HG03520 (cell line): Measurements from ENCODE around the gene VPS39.

ENCODE experiments used
- ATAC-seq: cut with Tn5 transposase; IDR thresholded peaks from one replicate; pipeline ENCODE4 v1.9.1; 2021; ENCODE audit warnings: mild to moderate bottlenecking, moderate library complexity; ENCODE audit not compliant: unreplicated experiment

Gene VPS39

DNA sequence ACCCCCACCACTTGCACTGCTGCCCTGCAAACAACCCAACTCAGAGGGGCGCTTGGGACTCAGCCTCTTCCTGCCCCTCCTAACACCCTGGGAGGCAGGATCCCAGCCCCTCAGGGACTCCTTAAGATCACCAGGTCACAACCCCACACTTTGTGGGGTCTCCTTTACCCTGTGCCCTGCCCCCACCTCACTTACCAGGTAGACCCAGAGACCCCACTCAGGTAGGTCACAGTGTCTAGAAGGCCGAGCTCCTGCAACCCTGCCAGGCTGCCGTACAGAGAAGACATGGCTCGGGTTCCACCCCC lies 60.7 kb downstream of the VPS39 start:
- ATAC-seq = no peak

DNA sequence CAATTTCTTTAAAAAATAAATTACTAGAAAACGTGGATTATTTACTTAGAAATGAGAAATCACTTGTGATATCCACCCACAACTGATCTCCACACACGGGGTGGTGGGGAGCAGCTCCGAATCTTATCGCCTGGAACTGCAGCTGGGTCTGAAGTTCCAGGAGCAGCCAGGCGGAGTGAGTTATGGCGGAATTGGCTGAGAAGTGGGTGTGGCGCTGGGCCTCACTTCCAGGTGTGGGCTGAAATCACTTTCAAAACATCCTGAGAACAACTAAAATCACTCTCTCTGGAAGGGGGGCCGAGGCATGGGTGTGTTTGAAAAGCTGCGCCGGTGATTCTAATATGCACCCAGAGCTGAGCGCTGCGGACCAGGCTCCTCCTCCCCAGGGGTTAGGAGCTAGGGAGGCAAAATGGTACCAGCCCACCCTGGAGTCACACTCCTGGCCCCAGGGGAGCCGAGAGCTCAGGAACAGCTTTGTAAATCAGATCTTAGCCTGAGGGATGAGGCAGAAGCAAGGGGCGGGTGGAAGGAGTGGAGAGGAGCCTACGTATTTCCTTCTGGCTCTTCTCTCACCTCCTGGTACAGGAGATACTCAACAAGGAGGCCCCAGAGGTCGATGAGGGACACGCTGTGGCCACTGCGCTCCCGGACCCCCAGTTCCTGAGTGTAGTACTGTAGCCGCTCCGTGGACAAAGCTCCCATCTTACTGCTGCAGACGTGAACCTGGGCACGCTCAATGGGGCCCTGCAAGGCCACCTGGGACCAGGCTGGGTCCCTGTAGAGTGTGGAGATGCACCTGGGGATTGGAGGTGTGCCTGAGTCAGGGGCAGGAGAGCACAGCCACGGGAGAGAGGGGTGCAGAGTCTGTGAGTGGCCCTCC lies 61.3 kb downstream of the VPS39 start:
- ATAC-seq = no peak

DNA sequence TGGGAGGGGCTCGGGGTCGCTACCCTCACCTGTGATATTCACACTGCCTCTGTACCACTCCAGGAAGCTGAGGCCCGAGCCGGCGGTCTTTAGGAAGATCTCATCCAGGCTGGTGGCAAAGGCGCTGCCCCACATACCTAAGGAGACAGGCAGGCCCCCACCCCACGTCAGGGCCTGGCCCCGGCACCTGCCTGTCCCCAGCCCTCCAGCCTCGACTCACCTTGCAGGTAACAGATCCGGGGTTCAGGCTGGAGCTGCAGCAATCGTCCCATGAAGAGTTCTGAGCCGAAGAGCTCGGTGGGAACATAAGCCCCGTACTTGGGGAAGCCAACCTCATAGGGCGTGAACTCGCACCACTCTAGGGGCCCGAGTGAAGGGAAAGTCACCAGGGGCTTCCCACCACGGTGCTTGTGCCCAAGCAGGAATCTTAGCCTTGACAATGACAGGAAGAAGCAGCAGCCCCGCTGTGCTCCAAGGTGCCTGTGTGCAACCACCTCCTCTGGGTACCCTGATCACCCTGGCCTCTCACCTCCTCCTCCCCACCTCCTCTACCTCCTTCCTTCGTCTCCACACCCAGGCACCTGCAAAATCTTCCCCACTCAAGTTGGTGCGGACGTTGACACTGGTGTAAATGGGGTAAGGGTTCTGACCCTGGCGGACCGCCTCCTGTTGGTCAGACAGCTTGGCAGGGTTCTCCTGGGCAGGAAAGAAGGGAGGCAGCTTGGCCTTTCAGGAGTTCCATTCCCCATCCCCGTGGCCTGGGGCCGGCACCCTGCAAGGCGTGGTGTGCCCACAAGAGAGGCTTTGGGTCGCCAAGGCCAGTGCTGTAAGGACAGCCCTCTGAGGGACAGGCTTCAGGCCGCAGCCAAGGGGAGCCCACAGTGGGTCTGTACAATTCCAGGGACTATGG lies 62.3 kb downstream of the VPS39 start:
- no peak for ATAC-seq

DNA sequence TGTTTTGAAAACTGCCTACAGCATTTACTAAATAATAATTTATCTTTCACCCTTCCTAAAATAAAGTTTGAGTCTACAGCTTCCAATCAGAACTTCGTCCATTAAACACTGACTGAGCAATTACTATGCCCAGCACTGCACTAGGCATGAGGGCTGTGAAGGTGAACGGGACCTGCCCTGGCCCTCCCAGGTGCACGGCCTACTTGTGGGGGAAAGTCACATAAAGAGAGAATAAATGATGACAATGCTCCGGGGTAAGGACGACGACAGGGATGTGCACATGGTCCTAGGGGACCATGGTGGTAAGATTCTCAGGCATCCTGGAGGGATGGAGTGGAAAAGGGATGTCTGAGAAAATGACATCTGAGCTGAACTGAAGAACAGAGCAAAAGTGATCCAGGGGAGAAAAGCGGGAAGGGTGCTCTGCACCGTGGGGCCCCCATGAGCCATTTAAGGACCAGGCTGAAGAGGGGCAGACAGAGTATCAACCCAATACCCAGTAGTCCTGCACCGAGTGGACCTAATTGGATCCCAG lies 63.2 kb downstream of the VPS39 start:
- no peak for ATAC-seq

DNA sequence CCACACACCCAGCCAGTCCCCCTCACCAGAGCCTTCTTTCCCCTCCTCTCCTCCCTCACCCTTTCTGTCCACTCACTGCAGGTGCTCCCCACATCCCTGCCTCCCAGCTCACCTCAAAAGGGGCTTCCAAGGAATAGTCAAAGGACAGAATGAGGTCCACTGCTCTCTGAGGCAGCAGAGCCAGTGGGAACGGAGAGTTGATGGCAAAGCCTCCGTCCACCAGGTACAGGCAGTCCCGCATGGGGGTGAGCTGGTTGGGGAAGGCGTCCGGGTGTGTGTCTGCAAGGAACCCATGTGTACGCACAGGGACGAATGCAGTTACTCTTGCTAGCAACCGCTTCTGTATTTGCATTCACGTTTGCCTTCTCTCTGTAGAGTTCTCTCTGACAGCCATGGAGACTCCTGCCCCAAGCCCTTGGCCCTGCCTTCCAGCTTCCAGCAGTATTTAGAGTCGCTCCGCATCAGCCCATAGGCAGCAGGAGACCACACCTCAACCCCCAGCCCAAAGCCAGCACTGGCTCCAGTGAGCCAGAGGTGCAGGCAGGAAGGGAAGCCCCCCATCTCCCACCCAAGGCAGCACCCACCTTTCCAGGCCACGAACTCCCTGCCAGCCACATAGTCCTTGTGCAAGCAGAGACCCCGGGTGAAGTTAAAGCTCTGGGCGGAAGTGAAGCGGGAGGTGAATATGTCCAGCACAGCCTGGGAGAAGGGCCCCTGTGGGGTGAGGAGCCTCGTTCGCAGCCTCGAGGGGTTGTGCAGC lies 64.1 kb downstream of the VPS39 start:
- ATAC-seq = no peak

DNA sequence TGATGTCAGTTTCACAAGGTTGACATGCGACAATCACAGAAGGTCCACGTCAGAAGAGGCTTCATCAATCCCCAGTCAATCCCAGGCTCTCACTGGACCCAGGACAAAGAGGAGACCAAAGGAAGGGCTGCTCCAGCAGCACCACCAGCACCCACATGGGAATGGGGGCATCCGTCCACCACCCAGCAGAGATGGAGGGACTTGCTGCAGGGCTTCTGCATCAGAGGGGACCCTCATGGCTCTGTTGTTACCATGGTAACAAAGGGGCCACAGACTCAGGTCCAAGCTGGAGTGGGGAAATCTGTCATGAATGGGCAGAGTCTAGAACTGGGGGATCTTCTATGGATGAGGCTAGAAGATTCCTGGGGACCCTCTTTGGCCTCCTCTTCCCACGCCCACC lies 64.7 kb downstream of the VPS39 start:
- no peak for ATAC-seq

DNA sequence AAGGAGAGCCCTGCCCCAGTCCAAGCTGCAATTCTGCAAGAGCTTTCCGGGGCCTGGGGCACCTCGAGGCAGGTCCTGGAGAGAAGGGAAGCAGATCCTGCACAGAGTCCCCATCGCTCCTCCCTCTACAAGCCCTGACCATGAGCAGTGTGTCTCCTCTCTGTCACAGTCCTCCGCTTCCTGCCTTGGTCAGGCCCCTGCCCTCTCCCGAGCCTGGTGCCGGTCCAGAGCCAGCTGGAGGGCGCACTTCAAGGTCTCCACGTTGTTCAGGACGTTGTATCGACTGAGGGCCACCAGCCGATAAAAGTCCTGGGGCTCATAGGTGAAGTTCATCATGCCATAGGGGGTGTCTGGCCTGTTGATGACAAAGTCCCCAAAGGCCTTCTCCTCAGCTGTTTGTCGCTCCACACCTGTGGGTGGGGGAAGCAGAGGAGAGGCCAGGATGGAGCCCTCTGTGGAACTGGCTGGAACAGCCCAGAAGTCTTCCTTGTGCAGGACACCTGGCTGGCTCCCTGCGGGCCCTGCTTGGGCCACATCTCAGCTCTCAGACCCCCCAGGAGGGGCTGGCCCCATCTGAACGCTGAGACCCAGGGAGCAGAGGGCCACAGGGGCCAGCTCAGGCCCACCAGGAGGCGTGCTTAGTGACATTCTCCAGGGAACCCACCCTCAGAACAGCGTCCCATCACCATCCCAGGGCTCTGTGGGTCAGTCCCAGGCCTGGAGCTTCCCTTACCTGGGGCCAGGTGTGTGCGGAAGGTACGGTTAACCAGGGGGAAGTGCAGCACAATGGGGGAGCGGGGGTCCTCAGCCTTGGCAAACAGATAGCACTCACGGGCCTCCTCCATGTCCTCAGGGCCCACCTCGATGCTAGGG lies 66.1 kb downstream of the VPS39 start:
- no peak for ATAC-seq

DNA sequence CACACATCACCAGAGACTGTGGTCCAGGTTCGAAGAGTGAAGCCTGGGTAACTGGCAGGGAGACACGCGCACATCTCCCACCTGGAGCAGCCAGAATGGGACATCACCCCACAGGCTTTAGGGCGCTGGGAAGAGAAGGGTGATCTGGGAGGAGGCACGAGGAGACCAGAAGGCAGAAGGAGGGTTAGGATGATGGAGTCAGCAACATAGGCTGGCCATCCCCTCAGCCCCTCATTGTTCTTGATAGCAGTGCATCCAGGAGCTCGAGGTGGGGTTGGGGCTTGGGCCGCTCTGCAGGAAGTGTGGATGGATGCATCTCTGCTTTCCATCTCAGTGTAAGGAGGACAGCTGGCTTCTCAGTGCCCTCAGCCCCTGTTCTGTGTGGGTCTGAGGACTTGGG lies 66.9 kb downstream of the VPS39 start:
- ATAC-seq = no peak

DNA sequence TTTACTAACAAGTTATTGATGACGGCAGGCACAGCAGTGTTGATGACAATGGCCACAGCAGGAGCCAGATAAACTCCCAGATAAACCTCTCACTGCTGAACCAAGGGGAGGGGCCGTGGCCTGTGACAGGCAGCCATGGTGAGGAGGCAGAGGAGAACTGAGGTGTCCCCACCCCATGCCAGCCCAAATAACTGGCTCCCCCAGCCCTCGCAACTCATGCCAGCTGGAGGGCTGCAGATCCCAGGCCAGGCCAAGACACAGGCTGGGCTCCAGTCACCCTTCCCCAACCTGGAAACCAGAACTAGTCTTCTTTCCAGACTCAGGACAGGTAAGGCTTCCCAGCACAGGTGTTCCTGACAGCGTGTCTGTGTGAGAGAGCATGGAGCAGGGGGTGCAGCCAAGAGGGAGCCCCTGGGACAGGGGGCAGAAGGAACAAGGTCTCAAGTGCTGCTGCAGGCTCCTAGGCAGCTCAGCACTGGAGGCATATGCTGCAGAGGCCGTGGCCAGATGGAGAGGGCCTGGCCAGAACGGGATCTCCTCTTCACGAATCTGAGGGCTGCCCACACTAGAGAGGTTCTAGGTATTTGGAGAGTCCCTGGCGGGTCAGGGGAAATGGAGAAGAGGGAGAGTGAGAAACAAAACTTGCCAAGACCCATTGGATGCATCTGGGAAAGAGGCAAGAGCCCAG lies 67.6 kb downstream of the VPS39 start:
- no peak for ATAC-seq

DNA sequence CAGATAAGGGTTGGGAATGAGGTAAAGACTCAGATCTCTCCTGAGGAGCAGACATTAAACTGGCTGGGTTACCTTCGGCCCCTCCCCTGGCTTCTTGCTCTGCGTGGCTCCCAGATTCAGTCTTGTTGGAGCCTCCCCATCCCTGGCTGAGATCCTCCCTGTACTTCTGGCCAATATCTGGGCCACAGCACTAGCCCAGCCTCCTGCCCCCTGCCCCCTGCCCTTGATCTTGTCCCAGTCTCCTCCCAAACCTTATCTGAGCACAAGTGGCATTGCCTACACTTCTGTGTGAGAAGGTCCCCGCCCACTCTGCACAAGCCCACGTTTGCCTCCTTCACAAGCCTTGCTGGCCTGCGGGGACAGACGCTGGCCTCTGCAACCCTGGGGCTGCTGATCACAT lies 68.5 kb downstream of the VPS39 start:
- ATAC-seq = no peak

DNA sequence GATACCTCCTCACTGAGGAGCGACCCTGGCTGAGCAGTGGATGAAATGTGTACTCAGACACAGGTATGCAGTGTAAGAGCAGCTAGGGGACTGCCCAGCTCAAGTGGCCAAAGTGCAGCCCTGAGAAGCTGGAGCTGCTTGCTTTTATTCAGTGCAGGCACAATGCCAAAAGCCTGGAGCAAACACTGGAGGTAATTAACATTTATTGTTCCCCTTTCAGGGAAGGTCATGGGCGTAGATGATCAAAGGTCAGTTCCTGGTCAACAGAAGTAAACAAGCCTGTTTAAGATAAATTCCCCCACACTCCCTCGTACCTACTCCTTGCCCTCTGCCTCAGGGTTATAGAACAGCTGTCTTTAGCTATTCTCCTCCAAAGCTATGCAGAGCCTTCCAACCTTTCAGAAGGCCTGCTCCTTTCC lies 69.1 kb downstream of the VPS39 start:
- no peak for ATAC-seq

DNA sequence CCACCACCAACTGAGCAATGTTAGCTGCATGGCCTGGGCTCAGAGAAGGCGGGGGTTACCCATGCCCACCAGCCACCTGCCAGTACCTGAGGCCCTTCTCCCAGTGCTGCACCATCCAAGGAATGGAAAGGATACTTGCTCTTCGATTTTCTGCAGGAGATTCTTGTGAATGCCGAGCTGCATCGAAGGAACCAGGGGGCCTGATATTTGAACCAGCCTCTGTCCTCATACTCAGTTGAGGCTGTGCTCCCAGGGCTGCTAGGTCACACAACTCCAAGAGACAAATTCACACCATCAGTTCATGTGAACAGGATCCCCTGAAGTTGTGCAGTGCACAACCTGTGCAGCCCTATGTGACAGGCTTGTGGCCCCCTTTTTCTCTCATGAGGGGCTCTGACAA lies 69.7 kb downstream of the VPS39 start:
- ATAC-seq = no peak

DNA sequence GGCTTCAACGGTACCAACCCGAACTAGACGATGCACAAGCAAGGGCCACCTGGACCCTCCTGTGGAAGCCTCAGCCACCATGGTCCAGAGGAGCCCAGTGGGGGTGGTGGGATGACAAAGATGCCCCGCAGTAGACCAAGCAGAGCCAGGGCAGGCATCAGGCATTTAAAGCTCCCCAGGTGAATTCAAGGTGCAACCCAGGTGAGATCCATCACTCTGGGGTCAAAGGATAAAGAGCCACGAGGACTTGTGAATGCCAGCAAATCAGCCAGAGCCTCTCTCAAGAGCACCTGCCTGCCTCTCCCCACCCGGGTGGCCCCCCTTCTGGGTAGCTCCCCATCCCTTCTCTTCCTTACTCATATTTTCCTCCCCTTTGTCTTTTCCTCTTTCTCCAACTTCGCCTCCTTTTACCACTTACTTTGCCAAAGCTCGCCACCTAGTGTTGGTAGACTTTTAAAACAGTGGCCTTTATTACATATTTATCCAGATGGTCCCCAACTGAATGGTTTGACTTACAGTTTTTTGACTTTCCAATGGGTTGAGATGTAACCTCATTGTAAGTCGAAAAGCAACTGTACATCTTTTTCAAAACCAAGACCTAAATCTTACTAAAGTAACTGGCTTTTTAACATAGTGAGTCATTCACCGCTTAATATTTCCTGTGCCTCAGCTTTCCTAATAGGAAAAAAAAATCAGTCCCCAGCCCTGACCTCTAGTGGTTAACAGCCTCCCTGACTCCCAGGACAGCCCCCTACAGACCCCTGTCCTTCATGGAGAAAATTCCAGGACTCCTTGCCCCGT lies 70.4 kb downstream of the VPS39 start:
- ATAC-seq = no peak

DNA sequence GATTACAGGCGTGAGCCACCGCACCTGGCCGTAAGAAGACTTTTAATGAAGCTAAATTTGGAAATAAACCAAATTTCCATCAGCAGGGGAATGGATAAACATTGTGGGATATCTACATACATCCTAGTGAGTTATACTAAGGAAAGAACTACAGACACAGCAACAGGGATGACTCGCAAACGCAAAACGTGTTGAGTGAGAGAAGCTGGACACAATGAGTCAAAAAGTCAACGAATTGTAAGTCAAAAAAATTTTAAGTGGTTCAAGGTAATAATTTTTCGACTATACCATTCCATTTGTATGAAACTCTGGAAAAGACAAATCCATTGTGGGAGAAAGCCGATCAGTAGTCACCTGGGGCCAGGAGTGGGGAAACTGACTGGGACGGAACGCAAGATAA lies 71.6 kb downstream of the VPS39 start:
- ATAC-seq = no peak

DNA sequence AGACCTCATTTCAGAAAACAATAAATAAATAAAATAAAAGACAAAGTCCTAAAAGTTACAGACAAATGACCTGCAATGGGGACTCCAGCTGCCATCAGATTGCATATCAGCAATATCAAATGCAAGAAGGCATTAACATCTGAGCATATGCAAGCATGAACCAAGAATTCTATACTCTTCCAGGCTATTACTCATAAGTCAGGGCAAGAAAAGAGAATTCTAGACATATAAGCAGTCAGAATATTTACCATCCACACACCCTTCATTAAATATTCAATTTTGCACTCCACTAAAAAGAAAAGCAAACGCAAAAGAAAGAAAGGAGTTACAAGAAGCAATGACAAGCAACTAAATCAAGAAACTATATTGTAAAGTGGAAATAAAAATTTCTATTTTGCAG lies 72.8 kb downstream of the VPS39 start:
- no peak for ATAC-seq

DNA sequence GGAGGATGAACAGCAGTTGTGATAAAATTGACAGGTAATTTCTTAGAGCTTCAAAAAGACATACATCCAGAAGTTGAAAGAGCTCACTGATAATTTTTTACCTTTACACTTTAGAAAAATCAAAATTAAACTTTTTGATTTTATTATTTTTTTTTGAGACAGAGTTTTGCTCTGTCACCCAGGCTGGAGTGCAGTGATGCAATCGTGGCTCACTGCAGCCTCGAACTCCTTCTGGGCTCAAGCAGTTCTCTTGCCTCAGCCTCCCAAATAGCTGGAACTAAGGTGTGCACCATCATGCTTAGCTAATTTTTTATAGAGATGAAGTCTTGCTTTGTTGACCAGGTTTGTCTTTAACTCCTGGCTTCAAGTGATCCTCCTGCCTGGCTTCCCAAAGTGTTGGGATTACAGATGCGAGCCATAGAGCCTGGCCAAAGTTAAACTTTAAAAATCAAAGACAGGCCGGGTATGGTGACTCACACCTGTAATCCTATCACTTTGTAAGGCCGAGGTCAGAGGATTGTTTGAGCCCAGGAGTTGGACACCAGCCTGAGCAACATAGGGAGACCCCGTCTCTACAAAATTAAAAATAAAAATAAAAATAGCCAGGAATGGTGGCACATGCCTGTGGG lies 73.4 kb downstream of the VPS39 start:
- ATAC-seq = no peak

DNA sequence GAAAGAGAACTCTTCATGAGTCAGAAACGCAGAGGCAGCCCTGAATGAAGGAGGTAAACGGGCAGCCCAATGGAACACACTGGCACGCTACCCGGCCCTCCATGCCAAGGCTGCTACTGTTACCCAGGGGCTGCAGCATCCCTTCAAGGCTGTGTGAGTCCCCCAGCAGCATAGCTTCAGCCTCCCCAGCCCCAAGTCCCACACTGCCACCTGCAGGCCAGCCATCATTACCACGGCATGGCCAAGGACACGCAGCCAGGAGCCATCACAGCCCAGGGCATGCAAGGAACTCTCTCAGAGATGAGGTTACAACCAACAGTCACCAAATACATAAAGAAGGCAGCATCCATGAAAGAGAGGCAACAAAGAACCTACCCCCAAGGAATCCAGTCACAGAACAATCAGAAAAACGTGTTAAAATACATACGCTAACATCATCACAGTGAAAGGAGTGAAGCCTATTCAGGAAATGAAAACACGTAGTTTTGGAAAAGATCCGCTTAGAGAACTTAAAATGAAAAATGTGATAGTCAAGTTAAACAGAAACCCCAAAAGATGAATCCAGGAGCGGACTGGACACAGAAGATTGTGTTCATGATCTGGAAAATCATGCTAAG lies 74.1 kb downstream of the VPS39 start:
- ATAC-seq = no peak

DNA sequence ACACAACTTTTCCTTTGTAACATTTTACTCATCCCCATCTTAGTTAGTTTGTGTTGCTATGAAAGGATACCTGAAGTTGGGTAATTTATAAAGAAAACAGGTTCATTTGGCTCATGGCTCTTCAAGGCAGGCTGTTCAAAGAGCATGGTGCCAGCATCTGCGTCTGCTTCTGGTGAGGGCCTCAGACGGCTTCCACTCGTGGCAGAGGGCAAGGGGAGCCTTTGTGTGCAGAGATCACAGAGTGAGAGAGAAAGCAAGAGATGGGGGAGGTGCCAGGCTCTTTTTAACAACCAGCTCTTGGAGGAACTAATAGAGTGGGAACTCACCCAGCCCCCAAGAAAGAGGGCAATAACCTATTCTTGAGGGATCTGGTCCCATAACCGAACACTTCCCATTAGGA lies 74.7 kb downstream of the VPS39 start:
- ATAC-seq = no peak
